NB4 (cell line): ENCODE data around the gene ANKZF1.

ENCODE experiments used
- POLR2A ChIP-seq: IDR thresholded peaks from 2 replicates; pipeline ENCODE4 v1.6.1; 2011; ENCODE audit warnings: mild to moderate bottlenecking; ENCODE audit not compliant: insufficient read length; ENCODE audit errors: extremely low read depth
- TF ChIP-seq, protein P1 (sequence below): IDR thresholded peaks from one replicate; pipeline ENCODE4 v1.5.1; 2012; ENCODE audit warnings: low read depth, low read length

DNA sequence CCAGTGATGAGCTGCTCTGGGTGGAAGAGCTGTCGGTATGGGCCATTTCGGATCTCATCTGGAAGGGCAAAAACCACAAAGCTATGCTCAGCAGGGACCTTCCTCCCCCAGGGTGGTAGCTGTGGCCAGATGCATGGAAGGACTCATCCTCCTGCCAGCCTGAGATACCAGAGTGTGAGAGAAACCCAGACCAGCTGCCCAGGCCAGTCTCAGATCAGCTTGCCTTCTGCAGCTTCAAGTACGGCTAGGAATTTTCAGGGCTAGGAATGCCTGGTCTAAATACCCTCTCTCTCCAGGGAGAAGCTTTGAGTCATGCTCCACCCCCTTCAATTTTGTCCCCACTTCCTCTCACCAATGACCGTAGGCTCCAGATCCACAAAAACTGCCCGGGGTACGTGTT is 22.1 kb downstream of the ANKZF1 start:
- TF ChIP-seq, protein P1, sequence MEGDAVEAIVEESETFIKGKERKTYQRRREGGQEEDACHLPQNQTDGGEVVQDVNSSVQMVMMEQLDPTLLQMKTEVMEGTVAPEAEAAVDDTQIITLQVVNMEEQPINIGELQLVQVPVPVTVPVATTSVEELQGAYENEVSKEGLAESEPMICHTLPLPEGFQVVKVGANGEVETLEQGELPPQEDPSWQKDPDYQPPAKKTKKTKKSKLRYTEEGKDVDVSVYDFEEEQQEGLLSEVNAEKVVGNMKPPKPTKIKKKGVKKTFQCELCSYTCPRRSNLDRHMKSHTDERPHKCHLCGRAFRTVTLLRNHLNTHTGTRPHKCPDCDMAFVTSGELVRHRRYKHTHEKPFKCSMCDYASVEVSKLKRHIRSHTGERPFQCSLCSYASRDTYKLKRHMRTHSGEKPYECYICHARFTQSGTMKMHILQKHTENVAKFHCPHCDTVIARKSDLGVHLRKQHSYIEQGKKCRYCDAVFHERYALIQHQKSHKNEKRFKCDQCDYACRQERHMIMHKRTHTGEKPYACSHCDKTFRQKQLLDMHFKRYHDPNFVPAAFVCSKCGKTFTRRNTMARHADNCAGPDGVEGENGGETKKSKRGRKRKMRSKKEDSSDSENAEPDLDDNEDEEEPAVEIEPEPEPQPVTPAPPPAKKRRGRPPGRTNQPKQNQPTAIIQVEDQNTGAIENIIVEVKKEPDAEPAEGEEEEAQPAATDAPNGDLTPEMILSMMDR, result no peak
- TF ChIP-seq POLR2A, result no peak
